ENCODE measurements around the gene SLC29A2.

DNA sequence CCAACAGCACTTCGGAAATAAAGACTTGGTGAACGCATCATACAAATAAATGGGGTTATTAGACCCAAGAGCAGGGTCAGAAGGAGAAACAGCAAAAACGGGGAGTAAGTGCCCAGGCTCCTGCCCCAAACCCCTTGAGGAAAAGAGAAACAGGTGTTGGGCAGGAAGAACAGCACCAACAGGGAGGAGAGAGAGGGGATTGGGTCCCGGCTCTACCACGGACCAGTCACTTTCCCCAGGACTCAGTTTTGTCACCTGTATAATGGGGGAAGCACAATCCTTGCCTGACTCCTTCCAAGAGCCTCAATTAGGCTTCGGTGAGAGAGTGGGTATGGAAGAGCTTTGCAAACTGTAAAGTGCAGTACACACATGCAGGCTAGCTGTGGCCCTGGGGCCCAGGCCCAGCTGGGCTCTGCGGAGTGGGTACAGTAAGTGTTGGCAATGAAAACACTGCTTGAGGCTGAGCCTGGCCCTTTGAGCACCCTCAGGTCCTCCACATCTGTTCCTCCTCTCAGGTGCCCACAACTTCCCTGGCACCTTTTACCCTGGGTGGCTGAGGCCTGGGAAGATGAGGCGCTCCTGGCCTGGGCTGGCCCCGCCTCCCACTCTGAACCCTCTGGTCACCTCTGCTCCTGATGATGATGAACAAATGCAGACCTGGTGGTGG lies 8.9 kb downstream of the SLC29A2 start:
- TF ChIP-seq, protein P1, sequence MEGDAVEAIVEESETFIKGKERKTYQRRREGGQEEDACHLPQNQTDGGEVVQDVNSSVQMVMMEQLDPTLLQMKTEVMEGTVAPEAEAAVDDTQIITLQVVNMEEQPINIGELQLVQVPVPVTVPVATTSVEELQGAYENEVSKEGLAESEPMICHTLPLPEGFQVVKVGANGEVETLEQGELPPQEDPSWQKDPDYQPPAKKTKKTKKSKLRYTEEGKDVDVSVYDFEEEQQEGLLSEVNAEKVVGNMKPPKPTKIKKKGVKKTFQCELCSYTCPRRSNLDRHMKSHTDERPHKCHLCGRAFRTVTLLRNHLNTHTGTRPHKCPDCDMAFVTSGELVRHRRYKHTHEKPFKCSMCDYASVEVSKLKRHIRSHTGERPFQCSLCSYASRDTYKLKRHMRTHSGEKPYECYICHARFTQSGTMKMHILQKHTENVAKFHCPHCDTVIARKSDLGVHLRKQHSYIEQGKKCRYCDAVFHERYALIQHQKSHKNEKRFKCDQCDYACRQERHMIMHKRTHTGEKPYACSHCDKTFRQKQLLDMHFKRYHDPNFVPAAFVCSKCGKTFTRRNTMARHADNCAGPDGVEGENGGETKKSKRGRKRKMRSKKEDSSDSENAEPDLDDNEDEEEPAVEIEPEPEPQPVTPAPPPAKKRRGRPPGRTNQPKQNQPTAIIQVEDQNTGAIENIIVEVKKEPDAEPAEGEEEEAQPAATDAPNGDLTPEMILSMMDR (IDR thresholded peaks at IDR 0.05): no peak
- TF ChIP-seq, protein P2, sequence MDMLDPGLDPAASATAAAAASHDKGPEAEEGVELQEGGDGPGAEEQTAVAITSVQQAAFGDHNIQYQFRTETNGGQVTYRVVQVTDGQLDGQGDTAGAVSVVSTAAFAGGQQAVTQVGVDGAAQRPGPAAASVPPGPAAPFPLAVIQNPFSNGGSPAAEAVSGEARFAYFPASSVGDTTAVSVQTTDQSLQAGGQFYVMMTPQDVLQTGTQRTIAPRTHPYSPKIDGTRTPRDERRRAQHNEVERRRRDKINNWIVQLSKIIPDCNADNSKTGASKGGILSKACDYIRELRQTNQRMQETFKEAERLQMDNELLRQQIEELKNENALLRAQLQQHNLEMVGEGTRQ (CRISPR knock-in tag; IDR thresholded peaks at IDR 0.05): no peak
- TF ChIP-seq, protein P3, sequence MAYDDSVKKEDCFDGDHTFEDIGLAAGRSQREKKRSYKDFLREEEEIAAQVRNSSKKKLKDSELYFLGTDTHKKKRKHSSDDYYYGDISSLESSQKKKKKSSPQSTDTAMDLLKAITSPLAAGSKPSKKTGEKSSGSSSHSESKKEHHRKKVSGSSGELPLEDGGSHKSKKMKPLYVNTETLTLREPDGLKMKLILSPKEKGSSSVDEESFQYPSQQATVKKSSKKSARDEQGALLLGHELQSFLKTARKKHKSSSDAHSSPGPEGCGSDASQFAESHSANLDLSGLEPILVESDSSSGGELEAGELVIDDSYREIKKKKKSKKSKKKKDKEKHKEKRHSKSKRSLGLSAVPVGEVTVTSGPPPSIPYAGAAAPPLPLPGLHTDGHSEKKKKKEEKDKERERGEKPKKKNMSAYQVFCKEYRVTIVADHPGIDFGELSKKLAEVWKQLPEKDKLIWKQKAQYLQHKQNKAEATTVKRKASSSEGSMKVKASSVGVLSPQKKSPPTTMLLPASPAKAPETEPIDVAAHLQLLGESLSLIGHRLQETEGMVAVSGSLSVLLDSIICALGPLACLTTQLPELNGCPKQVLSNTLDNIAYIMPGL (CRISPR knock-in tag; IDR thresholded peaks at IDR 0.05): no peak
- no peak for TF ChIP-seq CREB1 (CRISPR knock-in tag; IDR thresholded peaks at IDR 0.05)

Measured in WTC11 (cell line).